Mesenchymal stem cell (in vitro differentiated cells and primary cell): ENCODE measurements around the gene SLC30A10.
"Not testable (repeated sequence)": the region's sequence is repeated elsewhere in the genome, so short reads cannot be mapped to it uniquely, and the experiment has no call there.

ENCODE experiments used
- DNase-seq: peaks from one replicate; pipeline ENCODE4 v3.0.0-alpha.2; 2013
- H2AFZ ChIP-seq: one replicate; pipeline ENCODE4 v1.6.1; 2013; ENCODE audit warnings: low read depth, mild to moderate bottlenecking, control low read depth, inconsistent platforms, low read length, moderate library complexity
- H2AK5ac ChIP-seq: 2 replicates; pipeline ENCODE4 v1.6.1; 2013; ENCODE audit warnings: low read length, moderate library complexity, mild to moderate bottlenecking, inconsistent platforms; ENCODE audit not compliant: severe bottlenecking
- H2BK120ac ChIP-seq: one replicate; pipeline ENCODE4 v1.6.1; 2013; ENCODE audit warnings: low read depth, mild to moderate bottlenecking, inconsistent platforms, low read length, moderate library complexity
- H2BK12ac ChIP-seq, 2 experiments: one replicate each; pipeline ENCODE4 v1.6.1; 2013; ENCODE audit warnings: inconsistent platforms in 2 of 2, low read length in 2 of 2, mild to moderate bottlenecking in 2 of 2, moderate library complexity in 2 of 2, control low read depth in 1 of 2
- H2BK15ac ChIP-seq: one replicate; pipeline ENCODE4 v1.6.1; 2013; ENCODE audit warnings: mild to moderate bottlenecking, low read depth, inconsistent platforms; ENCODE audit not compliant: poor library complexity, severe bottlenecking
- H2BK5ac ChIP-seq: 2 replicates; pipeline ENCODE4 v1.6.1; 2013; ENCODE audit warnings: low read depth, mild to moderate bottlenecking, low read length, control low read depth, inconsistent platforms; ENCODE audit not compliant: poor library complexity, severe bottlenecking
- H3K14ac ChIP-seq, 2 experiments: one replicate each; pipeline ENCODE4 v1.6.1; 2013; ENCODE audit warnings: inconsistent platforms in 2 of 2, low read length in 2 of 2, control low read depth in 1 of 2, mild to moderate bottlenecking in 1 of 2, moderate library complexity in 1 of 2
- H3K18ac ChIP-seq, 2 experiments: one replicate each; pipeline ENCODE4 v1.6.1; 2013; ENCODE audit warnings: inconsistent platforms in 2 of 2, low read length in 2 of 2, control low read depth in 1 of 2, low read depth in 1 of 2, mild to moderate bottlenecking in 1 of 2
- H3K23ac ChIP-seq, 2 experiments: one replicate each; pipeline ENCODE4 v1.6.1; 2013; ENCODE audit warnings: inconsistent platforms in 2 of 2, low read length in 2 of 2, mild to moderate bottlenecking in 2 of 2, moderate library complexity in 2 of 2, control low read depth in 1 of 2
- H3K27ac ChIP-seq: 2 replicates; pipeline ENCODE4 v1.5.1; 2013; ENCODE audit warnings: mild to moderate bottlenecking, moderate library complexity, low read length, control low read depth, inconsistent platforms; ENCODE audit not compliant: poor library complexity, severe bottlenecking
- H3K27me3 ChIP-seq, 2 experiments: 2 replicates each; pipeline versions ENCODE4 v1.6.1 to v1.7.0; 2013; ENCODE audit warnings: low read length in 2 of 2, mild to moderate bottlenecking in 2 of 2, moderate library complexity in 2 of 2, control low read depth in 1 of 2, inconsistent platforms in 1 of 2; ENCODE audit not compliant: control insufficient read depth in 1 of 2, insufficient read depth in 1 of 2
- H3K36me3 ChIP-seq, 2 experiments: 2 replicates each; pipeline versions ENCODE4 v1.6.1 to v1.7.0; 2013; ENCODE audit warnings: low read length in 2 of 2, control low read depth in 1 of 2, inconsistent platforms in 1 of 2, low read depth in 1 of 2, mild to moderate bottlenecking in 1 of 2; ENCODE audit not compliant: insufficient read depth in 2 of 2, control insufficient read depth in 1 of 2
- H3K4ac ChIP-seq, 2 experiments: one replicate each; pipeline ENCODE4 v1.6.1; 2013; ENCODE audit warnings: inconsistent platforms in 2 of 2, low read length in 2 of 2, mild to moderate bottlenecking in 2 of 2, moderate library complexity in 2 of 2, control low read depth in 1 of 2, low read depth in 1 of 2
- H3K4me1 ChIP-seq: 2 replicates; pipeline ENCODE4 v1.6.1; 2013; ENCODE audit warnings: low read depth, low read length, control low read depth; ENCODE audit not compliant: control insufficient read depth, insufficient read depth
- H3K4me2 ChIP-seq: 2 replicates; pipeline ENCODE4 v1.6.1; 2013; ENCODE audit warnings: low read length, mild to moderate bottlenecking, inconsistent platforms; ENCODE audit not compliant: poor library complexity, severe bottlenecking
- H3K4me3 ChIP-seq, 2 experiments: 2 replicates each; pipeline versions ENCODE4 v1.5.1 to v1.7.0; 2013; ENCODE audit warnings: low read length in 2 of 2, mild to moderate bottlenecking in 2 of 2, control low read depth in 1 of 2, low read depth in 1 of 2; ENCODE audit not compliant: insufficient read depth in 1 of 2
- H3K79me1 ChIP-seq: replicated peaks from 2 replicates; pipeline ENCODE4 v1.6.1; 2013; ENCODE audit warnings: mild to moderate bottlenecking, control low read depth, low read length, inconsistent platforms; ENCODE audit not compliant: poor library complexity, severe bottlenecking
- H3K9ac ChIP-seq: 2 replicates; pipeline ENCODE4 v1.7.0; 2013; ENCODE audit warnings: mild to moderate bottlenecking, low read length, moderate library complexity
- H3K9me3 ChIP-seq: 2 replicates; pipeline ENCODE4 v1.7.0; 2013; ENCODE audit warnings: mild to moderate bottlenecking, low read length; ENCODE audit not compliant: control insufficient read depth
- H4K8ac ChIP-seq: one replicate; pipeline ENCODE4 v1.6.1; 2013; ENCODE audit warnings: inconsistent platforms, mild to moderate bottlenecking, low read length, moderate library complexity
- H4K91ac ChIP-seq: one replicate; pipeline ENCODE4 v1.6.1; 2013; ENCODE audit warnings: mild to moderate bottlenecking, low read length, inconsistent platforms
- WGBS: methylation state at CpG from one replicate; pipeline ENCODE4 v1.1.7; 2013; ENCODE audit warnings: mixed read lengths; 5-methylcytosine and 5-hydroxymethylcytosine counted together

Gene SLC30A10

GRCh38 chr1:219888667-219889066, 39.7 kb downstream of the SLC30A10 start:
- H3K27ac ChIP-seq, H4K91ac ChIP-seq, H4K8ac ChIP-seq, H3K36me3 ChIP-seq, H3K4me3 ChIP-seq, H3K18ac ChIP-seq, H3K79me1 ChIP-seq, H3K4me1 ChIP-seq, H3K23ac ChIP-seq, H2BK5ac ChIP-seq, DNase-seq, H3K9ac ChIP-seq, H2BK120ac ChIP-seq, H2BK12ac ChIP-seq, H3K4me2 ChIP-seq, H3K27me3 ChIP-seq, H2AK5ac ChIP-seq, H3K9me3 ChIP-seq, H3K4ac ChIP-seq, H3K14ac ChIP-seq, H2AFZ ChIP-seq, H2BK15ac ChIP-seq: not testable (repeated sequence)
- WGBS = 85% methylated on average over 1 of the region's 4 CpGs

GRCh38 chr1:219885680-219886079, 42.7 kb downstream of the SLC30A10 start:
- Histone ChIP-seq H2AFZ (no peak overlapping the region), H3K27ac (no peak overlapping the region), H2BK15ac (no peak overlapping the region), H2AK5ac (no peak overlapping the region), H3K4me1 (no peaks in the 10 kb centered on the region), H4K8ac (no peak overlapping the region), H2BK12ac (no peak overlapping the region), H4K91ac (no peak overlapping the region), H3K36me3 (no peaks in the 10 kb centered on the region), H3K4me3 (no peak overlapping the region), H2BK5ac (no peak overlapping the region), H3K9ac (no peak overlapping the region), H3K9me3 (no peaks in the 10 kb centered on the region), H3K18ac (no peak overlapping the region), H2BK120ac (no peak overlapping the region), H3K4me2 (no peak overlapping the region), H3K14ac (no peak overlapping the region), H3K79me1 (no peaks in the 10 kb centered on the region), H3K23ac (no peak overlapping the region), H3K4ac (no peak overlapping the region), H3K27me3 (peaks cover 0 to 7% of the 10 kb centered on the region in 2 experiments)
- no peak for DNase-seq
- 100% methylated on average over 1 of the region's 2 CpGs for WGBS

- Histone ChIP-seq H3K9me3 (no peaks in the 10 kb centered on the region), H4K91ac (no peak overlapping the region), H3K14ac (no peak overlapping the region), H3K36me3 (no peaks in the 10 kb centered on the region), H3K27me3 (peaks cover 0 to 8% of the 10 kb centered on the region in 2 experiments), H4K8ac (no peak overlapping the region), H3K4me1 (no peaks in the 10 kb centered on the region), H2AK5ac (no peak overlapping the region), H3K18ac (no peak overlapping the region), H3K4me3 (no peak overlapping the region), H2AFZ (no peak overlapping the region), H2BK12ac (no peak overlapping the region), H2BK120ac (no peak overlapping the region), H3K79me1 (no peaks in the 10 kb centered on the region), H3K27ac (no peak overlapping the region), H2BK15ac (no peak overlapping the region), H3K4me2 (no peak overlapping the region), H3K23ac (no peak overlapping the region), H2BK5ac (no peak overlapping the region), H3K9ac (no peak overlapping the region), H3K4ac (no peak overlapping the region)
- DNase-seq = no peak
- 49% methylated on average over 5 of the region's 5 CpGs for WGBS
Measured at GRCh38 chr1:219883400-219884332, 44.7 kb downstream of the SLC30A10 start.

GRCh38 chr1:219882755-219883154, 45.6 kb downstream of the SLC30A10 start:
- Histone ChIP-seq H3K9me3 (no peaks in the 10 kb centered on the region), H3K4ac (no peak overlapping the region), H4K91ac (no peak overlapping the region), H2AFZ (no peak overlapping the region), H3K18ac (no peak overlapping the region), H2BK120ac (no peak overlapping the region), H2BK12ac (no peak overlapping the region), H2BK5ac (no peak overlapping the region), H3K4me2 (no peak overlapping the region), H3K4me3 (no peak overlapping the region), H2BK15ac (no peak overlapping the region), H3K79me1 (no peaks in the 10 kb centered on the region), H3K36me3 (no peaks in the 10 kb centered on the region), H4K8ac (no peak overlapping the region), H2AK5ac (no peak overlapping the region), H3K14ac (no peak overlapping the region), H3K9ac (no peak overlapping the region), H3K27ac (no peak overlapping the region), H3K23ac (no peak overlapping the region), H3K27me3 (peaks cover 0 to 8% of the 10 kb centered on the region in 2 experiments), H3K4me1 (no peaks in the 10 kb centered on the region)
- 100% methylated on average over 1 of the region's 3 CpGs for WGBS
- DNase-seq = no peak
